PC-9 (cell line): ENCODE measurements around the gene SPTAN1. TPM values are rescaled to one million over a fixed set of nuclear protein-coding genes. Genes with fewer than 3 reads are reported as not detected.

ENCODE experiments used
- BruUV-seq: library from RNA; stranded (reverse); fragments of 400-500 nt; replicated peaks from 2 replicates; lab custom pipeline; 2021; lab: Mats Ljungman, UMichigan
- CTCF ChIA-PET: fragments of 300-600 bp; sonication (Branson Sonifier 250); formaldehyde crosslinking; loops from one replicate; lab custom pipeline; 2022; ENCODE audit warnings: antibody characterized with exemption; lab: Charles Lee
- POLR2A ChIA-PET: fragments of 300-600 bp; sonication (Branson Sonifier 250); formaldehyde crosslinking; loops from one replicate; lab custom pipeline; 2022; ENCODE audit warnings: antibody characterized with exemption; ENCODE audit not compliant: unreplicated experiment; lab: Charles Lee
- DNase-seq, 2 experiments: peaks; one replicate each; pipeline versions ENCODE4 v3.0.0 to v3.0.0-alpha.2; 2015 to 2022; ENCODE audit warnings: mixed read lengths in 1 of 2
- H2AFZ ChIP-seq: fragments of 200-600 bp; sonication (generic); 2 replicates; pipeline ENCODE4 v1.8.1; 2017; ENCODE audit warnings: antibody characterized with exemption
- H3F3A ChIP-seq: fragments of 200-600 bp; sonication (generic); 2 replicates; pipeline ENCODE4 v1.8.1; 2017; ENCODE audit warnings: antibody characterized with exemption, mild to moderate bottlenecking, low read depth; ENCODE audit not compliant: insufficient read depth
- H3K27ac ChIP-seq: fragments of 200-600 bp; sonication (generic); 2 replicates; pipeline ENCODE4 v1.6.1; 2016; ENCODE audit warnings: mixed run types
- H3K27me3 ChIP-seq: fragments of 200-600 bp; sonication (generic); 2 replicates; pipeline ENCODE4 v1.6.1; 2016; ENCODE audit warnings: low read depth, mixed run types; ENCODE audit not compliant: insufficient read depth
- H3K36me3 ChIP-seq: fragments of 200-600 bp; sonication (generic); 2 replicates; pipeline ENCODE4 v1.6.1; 2016; ENCODE audit warnings: low read depth, mixed run types
- H3K4me1 ChIP-seq: fragments of 200-600 bp; sonication (generic); replicated peaks from 2 replicates; pipeline ENCODE4 v1.6.1; 2016; ENCODE audit warnings: mixed run types; ENCODE audit not compliant: insufficient read depth
- H3K4me2 ChIP-seq: fragments of 200-600 bp; sonication (generic); 2 replicates; pipeline ENCODE4 v1.6.1; 2017; ENCODE audit warnings: mixed run types
- H3K4me3 ChIP-seq: fragments of 200-600 bp; sonication (generic); 2 replicates; pipeline ENCODE4 v1.6.1; 2016; ENCODE audit warnings: mixed run types
- H3K79me2 ChIP-seq: fragments of 200-600 bp; sonication (generic); 2 replicates; pipeline ENCODE4 v1.6.1; 2017; ENCODE audit warnings: low read depth, mixed run types
- H3K9me2 ChIP-seq: fragments of 200-600 bp; sonication (generic); 2 replicates; pipeline ENCODE4 v1.8.1; 2017; ENCODE audit warnings: mild to moderate bottlenecking; ENCODE audit not compliant: insufficient read depth
- H3K9me3 ChIP-seq: fragments of 200-600 bp; sonication (generic); 2 replicates; pipeline ENCODE4 v1.8.1; 2016; ENCODE audit warnings: low read depth; ENCODE audit not compliant: insufficient read depth
- H4K20me1 ChIP-seq: fragments of 200-600 bp; sonication (generic); 2 replicates; pipeline ENCODE4 v1.8.1; 2017; ENCODE audit not compliant: insufficient read depth
- EZH2 ChIP-seq: fragments of 200-600 bp; sonication (generic); IDR thresholded peaks from 2 replicates; pipeline ENCODE4 v1.8.0; 2017; ENCODE audit warnings: antibody characterized with exemption, low read depth
- intact Hi-C: fragments of 100-400 bp; cut with micrococcal nuclease; formaldehyde crosslinking; loops from one replicate; pipeline ENCODE4 v1.10.0; 2022; ENCODE audit not compliant: unreplicated experiment
- total RNA-seq: library from RNA; stranded (reverse); gene quantifications from 2 replicates; pipeline ENCODE4 v1.2.3, GENCODE V29; 2021
- TF ChIP-seq, protein P1 (sequence below): fragments of 200-600 bp; sonication (generic); conservative IDR thresholded peaks from 2 replicates; pipeline ENCODE4 v1.6.1; 2017; ENCODE audit warnings: mixed run types, antibody characterized with exemption, mild to moderate bottlenecking, moderate library complexity

The SPTAN1 gene
- total RNA-seq, 1 experiment from 2014 or later, result 214 TPM

DNA sequence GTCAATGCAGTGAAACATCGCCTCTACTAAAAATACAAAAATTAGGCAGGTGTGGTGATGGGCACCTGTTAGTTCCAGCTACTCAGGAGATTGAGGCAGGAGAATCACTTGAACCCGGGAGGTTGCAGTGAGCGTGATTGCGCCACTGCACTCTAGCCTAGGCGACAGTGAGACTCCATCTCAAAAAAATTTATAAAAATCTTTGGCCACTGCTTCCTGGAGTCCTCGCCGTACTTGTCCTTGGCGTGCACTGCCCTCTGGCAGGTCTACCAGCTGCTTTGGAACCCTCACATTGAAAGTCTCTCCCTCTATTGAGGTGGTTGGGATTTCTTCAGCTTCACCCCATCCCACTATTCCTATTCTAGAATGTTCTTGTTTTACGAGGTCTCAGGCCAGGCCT is 79.2 kb downstream of the SPTAN1 start:
- Histone ChIP-seq H2AFZ (no peak overlapping the region), H4K20me1 (no peaks in the 10 kb centered on the region; the same call in 1 of the 2 replicates), H3K4me1 (peaks cover 22% of the 10 kb centered on the region), H3K27ac (no peak overlapping the region), H3K9me3 (no peaks in the 10 kb centered on the region), H3K4me3 (no peak overlapping the region), H3K79me2 (no peaks in the 10 kb centered on the region), H3F3A (peaks cover 43% of the 10 kb centered on the region; the same call in 1 of the 2 replicates), H3K4me2 (no peak overlapping the region), H3K36me3 (peaks cover 6% of the 10 kb centered on the region), H3K27me3 (no peaks in the 10 kb centered on the region), H3K9me2 (no peaks in the 10 kb centered on the region)
- ChIA-PET CTCF (no interaction called here), POLR2A (no interaction called here)
- BruUV-seq, result no TSS peak
- intact Hi-C loops, result no loop called here
- DNase-seq, result no peak
- no peak for TF ChIP-seq EZH2
- TF ChIP-seq, protein P1, sequence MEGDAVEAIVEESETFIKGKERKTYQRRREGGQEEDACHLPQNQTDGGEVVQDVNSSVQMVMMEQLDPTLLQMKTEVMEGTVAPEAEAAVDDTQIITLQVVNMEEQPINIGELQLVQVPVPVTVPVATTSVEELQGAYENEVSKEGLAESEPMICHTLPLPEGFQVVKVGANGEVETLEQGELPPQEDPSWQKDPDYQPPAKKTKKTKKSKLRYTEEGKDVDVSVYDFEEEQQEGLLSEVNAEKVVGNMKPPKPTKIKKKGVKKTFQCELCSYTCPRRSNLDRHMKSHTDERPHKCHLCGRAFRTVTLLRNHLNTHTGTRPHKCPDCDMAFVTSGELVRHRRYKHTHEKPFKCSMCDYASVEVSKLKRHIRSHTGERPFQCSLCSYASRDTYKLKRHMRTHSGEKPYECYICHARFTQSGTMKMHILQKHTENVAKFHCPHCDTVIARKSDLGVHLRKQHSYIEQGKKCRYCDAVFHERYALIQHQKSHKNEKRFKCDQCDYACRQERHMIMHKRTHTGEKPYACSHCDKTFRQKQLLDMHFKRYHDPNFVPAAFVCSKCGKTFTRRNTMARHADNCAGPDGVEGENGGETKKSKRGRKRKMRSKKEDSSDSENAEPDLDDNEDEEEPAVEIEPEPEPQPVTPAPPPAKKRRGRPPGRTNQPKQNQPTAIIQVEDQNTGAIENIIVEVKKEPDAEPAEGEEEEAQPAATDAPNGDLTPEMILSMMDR, result no peak

DNA sequence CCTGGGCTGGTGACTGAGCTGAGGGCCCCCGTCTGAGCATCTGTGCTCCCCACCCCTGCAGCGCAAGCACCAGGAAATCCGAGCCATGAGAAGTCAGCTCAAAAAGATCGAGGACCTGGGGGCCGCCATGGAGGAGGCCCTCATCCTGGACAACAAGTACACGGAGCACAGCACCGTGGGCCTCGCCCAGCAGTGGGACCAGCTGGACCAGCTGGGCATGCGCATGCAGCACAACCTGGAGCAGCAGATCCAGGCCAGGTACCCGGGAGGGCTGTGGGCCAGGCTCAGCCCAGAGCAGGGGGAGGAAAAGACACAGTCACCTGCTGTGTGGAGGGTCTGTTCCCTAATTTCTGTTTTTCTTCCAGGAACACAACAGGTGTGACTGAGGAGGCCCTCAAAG is 79.7 kb downstream of the SPTAN1 start:
- CTCF ChIA-PET, result no interaction called here
- peaks cover 47% of the 10 kb centered on the region; the same call in 1 of the 2 replicates for H3F3A ChIP-seq
- intact Hi-C loops, result no loop called here
- no TSS peak for BruUV-seq
- POLR2A ChIA-PET, result no interaction called here
- no peaks in the 10 kb centered on the region for H3K27me3 ChIP-seq
- no peaks in the 10 kb centered on the region for H3K9me3 ChIP-seq
- no peak overlapping the region for H2AFZ ChIP-seq
- no peaks in the 10 kb centered on the region for H3K9me2 ChIP-seq
- H3K4me1 ChIP-seq, result peaks cover 26% of the 10 kb centered on the region
- no peak overlapping the region for H3K27ac ChIP-seq
- DNase-seq, result no peak
- H4K20me1 ChIP-seq, result no peaks in the 10 kb centered on the region; the same call in 1 of the 2 replicates
- no peak overlapping the region for H3K4me3 ChIP-seq
- no peaks in the 10 kb centered on the region for H3K79me2 ChIP-seq
- peaks cover 6% of the 10 kb centered on the region for H3K36me3 ChIP-seq
- TF ChIP-seq, protein P1, result no peak
- TF ChIP-seq EZH2, result no peak
- no peak overlapping the region for H3K4me2 ChIP-seq

DNA sequence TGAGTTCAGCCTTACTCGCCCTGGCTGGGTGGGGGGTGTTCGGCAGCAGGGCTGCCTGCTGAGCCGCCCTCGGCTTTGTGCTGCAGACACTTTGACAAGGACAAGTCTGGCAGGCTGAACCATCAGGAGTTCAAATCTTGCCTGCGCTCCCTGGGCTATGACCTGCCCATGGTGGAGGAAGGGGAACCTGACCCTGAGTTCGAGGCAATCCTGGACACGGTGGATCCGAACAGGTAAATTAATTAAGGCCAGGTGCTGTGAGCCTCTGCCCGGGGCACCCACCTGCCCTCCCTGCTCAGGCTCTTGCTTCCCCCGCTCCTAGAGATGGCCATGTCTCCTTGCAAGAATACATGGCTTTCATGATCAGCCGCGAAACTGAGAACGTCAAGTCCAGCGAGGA is 80.1 kb downstream of the SPTAN1 start:
- intact Hi-C loops, result no loop called here
- H3K9me2 ChIP-seq, result no peaks in the 10 kb centered on the region
- H3F3A ChIP-seq, result peaks cover 52% of the 10 kb centered on the region; the same call in 1 of the 2 replicates
- H3K9me3 ChIP-seq, result no peaks in the 10 kb centered on the region
- no peak for DNase-seq
- POLR2A ChIA-PET, result no interaction called here
- no peak overlapping the region for H3K4me3 ChIP-seq
- H3K36me3 ChIP-seq, result peaks cover 10% of the 10 kb centered on the region
- peaks cover 31% of the 10 kb centered on the region for H3K4me1 ChIP-seq
- BruUV-seq, result no TSS peak
- no peak overlapping the region for H3K27ac ChIP-seq
- no peaks in the 10 kb centered on the region; the same call in 1 of the 2 replicates for H4K20me1 ChIP-seq
- TF ChIP-seq EZH2, result no peak
- TF ChIP-seq, protein P1, result no peak
- H3K4me2 ChIP-seq, result no peak overlapping the region
- no peak overlapping the region for H2AFZ ChIP-seq
- no peaks in the 10 kb centered on the region for H3K79me2 ChIP-seq
- CTCF ChIA-PET, result no interaction called here
- no peaks in the 10 kb centered on the region for H3K27me3 ChIP-seq
